ENCODE results near the gene IL9. TPM values are rescaled to one million over a fixed set of nuclear protein-coding genes. Genes with fewer than 3 reads are reported as not detected.

The IL9 gene
- total RNA-seq = not detected in 2 replicates
- long read RNA-seq = 0 reads

GRCh38 chr5:135895474-135896006, at the start of gene IL9:
Gene IL9, minus strand, starts transcription at chr5:135895841. Its CDS starts 25 bp downstream, at chr5:135895816.
- no peak for TF ChIP-seq CTCF (IDR thresholded peaks at IDR 0.05; ENCODE audit: unreplicated experiment)
- H3K4me1 Mint-ChIP-seq (ENCODE audit: low read depth) = peaks cover 4% of the 10 kb centered on the region
- H3K9me3 Mint-ChIP-seq (ENCODE audit: low read depth) = no peaks in the 10 kb centered on the region
- peaks cover 56% of the 10 kb centered on the region for H3K27me3 Mint-ChIP-seq
- H3K27ac Mint-ChIP-seq = no peak within 1 kb of the TSS
- DNase-seq (ENCODE audit: low spot score, unreplicated experiment) = no peak
- no peaks in the 10 kb centered on the region for H3K36me3 Mint-ChIP-seq (ENCODE audit: insufficient read depth)
- H3K4me3 Mint-ChIP-seq (ENCODE audit: low read depth) = no peak within 1 kb of the TSS

GRCh38 chr5:135944967-135945560, 49.4 kb upstream of the IL9 start:
- peak; percentile 21 for DNase-seq (ENCODE audit: low spot score, unreplicated experiment)
- H3K4me3 Mint-ChIP-seq (ENCODE audit: low read depth) = no peak overlapping the region

GRCh38 chr5:135944564-135944963, 48.9 kb upstream of the IL9 start:
- H3K4me3 Mint-ChIP-seq (ENCODE audit: low read depth) = no peak overlapping the region
- H3K27ac Mint-ChIP-seq = no peak overlapping the region
- H3K27me3 Mint-ChIP-seq = peaks cover 11% of the 10 kb centered on the region
- no peaks in the 10 kb centered on the region for H3K4me1 Mint-ChIP-seq (ENCODE audit: low read depth)
- H3K36me3 Mint-ChIP-seq (ENCODE audit: insufficient read depth) = no peaks in the 10 kb centered on the region
- no peak for DNase-seq (ENCODE audit: low spot score, unreplicated experiment)
- no peak for TF ChIP-seq CTCF (IDR thresholded peaks at IDR 0.05; ENCODE audit: unreplicated experiment)
- H3K9me3 Mint-ChIP-seq (ENCODE audit: low read depth) = no peaks in the 10 kb centered on the region

More at GRCh38 chr5:135944967-135945560, 49.4 kb upstream of the IL9 start:
- peak; percentile 85 for TF ChIP-seq CTCF (IDR thresholded peaks at IDR 0.05; ENCODE audit: unreplicated experiment)
- H3K4me1 Mint-ChIP-seq (ENCODE audit: low read depth) = no peaks in the 10 kb centered on the region
- no peaks in the 10 kb centered on the region for H3K9me3 Mint-ChIP-seq (ENCODE audit: low read depth)
- peaks cover 11% of the 10 kb centered on the region for H3K27me3 Mint-ChIP-seq
- H3K36me3 Mint-ChIP-seq (ENCODE audit: insufficient read depth) = no peaks in the 10 kb centered on the region
- no peak overlapping the region for H3K27ac Mint-ChIP-seq

- Mint-ChIP-seq H3K9me3 (ENCODE audit: low read depth) (no peaks in the 10 kb centered on the region), H3K27ac (no peak overlapping the region), H3K27me3 (peaks cover 17% of the 10 kb centered on the region), H3K4me3 (ENCODE audit: low read depth) (no peak overlapping the region), H3K36me3 (ENCODE audit: insufficient read depth) (no peaks in the 10 kb centered on the region), H3K4me1 (ENCODE audit: low read depth) (no peaks in the 10 kb centered on the region)
- TF ChIP-seq CTCF (IDR thresholded peaks at IDR 0.05; ENCODE audit: unreplicated experiment) = no peak
- DNase-seq (ENCODE audit: low spot score, unreplicated experiment) = no peak
These were observed 46.6 kb upstream of the IL9 start for GRCh38 chr5:135942202-135942771.

GRCh38 chr5:135941711-135942110, 46.1 kb upstream of the IL9 start:
- no peaks in the 10 kb centered on the region for H3K9me3 Mint-ChIP-seq (ENCODE audit: low read depth)
- TF ChIP-seq CTCF (IDR thresholded peaks at IDR 0.05; ENCODE audit: unreplicated experiment) = no peak
- H3K4me3 Mint-ChIP-seq (ENCODE audit: low read depth) = no peak overlapping the region
- H3K27ac Mint-ChIP-seq = no peak overlapping the region
- no peaks in the 10 kb centered on the region for H3K36me3 Mint-ChIP-seq (ENCODE audit: insufficient read depth)
- H3K4me1 Mint-ChIP-seq (ENCODE audit: low read depth) = no peaks in the 10 kb centered on the region
- peaks cover 18% of the 10 kb centered on the region for H3K27me3 Mint-ChIP-seq
- DNase-seq (ENCODE audit: low spot score, unreplicated experiment) = no peak

Measured in progenitor cell of endocrine pancreas (in vitro differentiated cells).